H1 (cell line): ENCODE data around the gene CAMTA1.

Experiments
- ATF3 ChIP-seq: IDR thresholded peaks from 2 replicates; pipeline ENCODE4 v1.6.1; 2011; ENCODE audit warnings: low read depth, mild to moderate bottlenecking, low read length; ENCODE audit not compliant: insufficient read depth
- CTCF ChIP-seq, 3 experiments: IDR thresholded peaks; 1 replicate in 2 of 3; 2 replicates in 1 of 3; pipeline versions ENCODE4 v1.5.1 to v1.6.1; 2011; ENCODE audit warnings: low read length in 3 of 3, mild to moderate bottlenecking in 3 of 3, inconsistent platforms in 2 of 3, low read depth in 1 of 3, moderate library complexity in 1 of 3; ENCODE audit not compliant: insufficient read depth in 1 of 3; ENCODE audit errors: control extremely low read depth in 1 of 3
- EZH2 ChIP-seq: fragments of 200-600 bp; sonication (generic); IDR thresholded peaks from 2 replicates; pipeline ENCODE4 v1.7.1; 2012; ENCODE audit warnings: low read depth, mild to moderate bottlenecking, moderate library complexity, low read length, inconsistent platforms; ENCODE audit not compliant: severe bottlenecking
- SIN3A ChIP-seq, 2 experiments: IDR thresholded peaks in 1 of 2; conservative IDR thresholded peaks in 1 of 2; 2 replicates each; pipeline ENCODE4 v1.6.1; 2011 to 2012; ENCODE audit warnings: low read length in 2 of 2, improper control_type of control experiment in 1 of 2, low read depth in 1 of 2, mild to moderate bottlenecking in 1 of 2
- ZNF274 ChIP-seq: IDR thresholded peaks from 2 replicates; pipeline ENCODE4 v1.7.0; 2012; ENCODE audit warnings: low read length, borderline replicate concordance; ENCODE audit errors: extremely low read depth

- no peak for TF ChIP-seq ZNF274
- no peak for TF ChIP-seq SIN3A (conservative IDR thresholded peaks at IDR 0.05 in 1 of 2, IDR thresholded peaks at IDR 0.05 in 1 of 2; ENCODE audit: low read depth in 1 of 2, low read length in 2 of 2)
- no peak for TF ChIP-seq ATF3
- no peak for TF ChIP-seq CTCF (IDR thresholded peaks at IDR 0.05; ENCODE audit: control extremely low read depth in 1 of 3, insufficient read depth in 1 of 3, low read depth in 1 of 3, low read length in 3 of 3)
- TF ChIP-seq EZH2, result no peak
Observed at GRCh38 chr1:7253118-7253480, 467.8 kb downstream of the CAMTA1 start.
